ENCODE data around the gene PAXX. TPM values are rescaled to one million over a fixed set of nuclear protein-coding genes. Genes with fewer than 3 reads are reported as not detected.

Gene PAXX
- polyA plus RNA-seq, 3 donors: 34.1 to 51.5 (median 49.1) TPM

GRCh38 chr9:137034039-137034708 is 42.0 kb downstream of the PAXX start:
- WGBS, 3 donors: 21 to 48% (median 34%) methylated on average over 13 to 15 of the region's 15 CpGs
- peak overlapping the region; percentile 40 for H3K27ac ChIP-seq (ENCODE audit: low read depth, low read length)

- 5 to 21% (median 9%) methylated on average over 24 of the region's 24 CpGs for WGBS, 3 donors
- H3K27ac ChIP-seq (ENCODE audit: low read depth, low read length): no peak overlapping the region
These were observed 42.7 kb downstream of the PAXX start for GRCh38 chr9:137034709-137035506.

- no peak overlapping the region for H3K27ac ChIP-seq (ENCODE audit: low read depth, low read length)
- WGBS, 3 donors: 27 to 32% (median 29%) methylated on average over 8 to 9 of the region's 9 CpGs
These were observed 43.2 kb downstream of the PAXX start for GRCh38 chr9:137035507-137035834.

- no peak overlapping the region for H3K27ac ChIP-seq (ENCODE audit: low read depth, low read length)
- 72 to 78% (median 76%) methylated on average over 8 of the region's 8 CpGs for WGBS, 3 donors
These were observed 43.7 kb downstream of the PAXX start for GRCh38 chr9:137035937-137036336.

GRCh38 chr9:137037035-137037434 is 44.8 kb downstream of the PAXX start:
- WGBS, 3 donors: 64 to 76% (median 74%) methylated on average over 13 of the region's 13 CpGs
- no peak overlapping the region for H3K27ac ChIP-seq (ENCODE audit: low read depth, low read length)

- 85 to 91% (median 89%) methylated on average over 10 of the region's 10 CpGs for WGBS, 3 donors
- H3K27ac ChIP-seq (ENCODE audit: low read depth, low read length): no peak overlapping the region
These were observed 45.3 kb downstream of the PAXX start for GRCh38 chr9:137037483-137037882.

- WGBS, 3 donors: 83 to 90% (median 86%) methylated on average over 9 of the region's 9 CpGs
- no peak overlapping the region for H3K27ac ChIP-seq (ENCODE audit: low read depth, low read length)
These were observed 46.7 kb downstream of the PAXX start for GRCh38 chr9:137038916-137039315.

- H3K27ac ChIP-seq (ENCODE audit: low read depth, low read length): no peak overlapping the region
- 91 to 93% (median 92%) methylated on average over 26 to 32 of the region's 32 CpGs for WGBS, 3 donors
These were observed 47.6 kb downstream of the PAXX start for GRCh38 chr9:137039611-137040366.

GRCh38 chr9:137040568-137040967 is 48.3 kb downstream of the PAXX start:
- 84 to 88% (median 88%) methylated on average over 15 to 23 of the region's 23 CpGs for WGBS, 3 donors
- H3K27ac ChIP-seq (ENCODE audit: low read depth, low read length): no peak overlapping the region

- H3K27ac ChIP-seq (ENCODE audit: low read depth, low read length): no peak overlapping the region
- WGBS, 3 donors: 46 to 67% (median 56%) methylated on average over 13 to 16 of the region's 16 CpGs
These were observed 48.9 kb downstream of the PAXX start for GRCh38 chr9:137041124-137041523.

- no peak overlapping the region for H3K27ac ChIP-seq (ENCODE audit: low read depth, low read length)
- 49 to 88% (median 69%) methylated on average over 36 of the region's 36 CpGs for WGBS, 3 donors
These were observed 50.8 kb downstream of the PAXX start for GRCh38 chr9:137042751-137043727.

Other genes starting within 250 kb of the PAXX start
- 10 to 100 TPM in 2 of 3 donors, 1 to 10 TPM in 1; 3.2 to 28.6 (median 15.9) TPM for gene LCN10, start 249.5 kb upstream of the PAXX start, polyA plus RNA-seq
- 10 to 100 TPM in 2 of 3 donors, 1 to 10 TPM in 1; 4.7 to 48.0 (median 39.0) TPM for gene LCN6, start 243.9 kb upstream of the PAXX start, polyA plus RNA-seq
- gene LCN8, start 234.2 kb upstream of the PAXX start, polyA plus RNA-seq: not detected
- gene LCN15, start 227.9 kb upstream of the PAXX start, polyA plus RNA-seq: not detected
- gene TMEM141, start 201.1 kb upstream of the PAXX start, polyA plus RNA-seq: 10 to 100 TPM; 74.4 to 89.2 (median 81.8) TPM
- 1 to 10 TPM in 1 of 3 donors, under 1 TPM in 2; 0.42 to 3.1 (median 0.79) TPM for gene CCDC183, start 196.1 kb upstream of the PAXX start, polyA plus RNA-seq
- gene RABL6, start 184.5 kb upstream of the PAXX start, polyA plus RNA-seq: 10 to 100 TPM; 51.5 to 55.7 (median 54.4) TPM
- gene AJM1, start 149.9 kb upstream of the PAXX start, polyA plus RNA-seq: 1 to 10 TPM; 1.2 to 4.0 (median 1.7) TPM
- gene PHPT1, start 143.0 kb upstream of the PAXX start, polyA plus RNA-seq: 100 to 1,000 TPM; 141 to 146 (median 143) TPM
- gene MAMDC4, start 140.1 kb upstream of the PAXX start, polyA plus RNA-seq: 1 to 10 TPM; 4.9 to 9.8 (median 7.2) TPM
- gene EDF1, start 126.1 kb upstream of the PAXX start, polyA plus RNA-seq: 100 to 1,000 TPM; 351 to 391 (median 379) TPM
- 1 to 10 TPM; 4.0 to 7.2 (median 4.7) TPM for gene TRAF2, start 105.9 kb upstream of the PAXX start, polyA plus RNA-seq
- gene FBXW5, start 47.7 kb upstream of the PAXX start, polyA plus RNA-seq: 100 to 1,000 TPM; 102 to 173 (median 139) TPM
- gene C8G, start 47.2 kb upstream of the PAXX start, polyA plus RNA-seq: 1 to 10 TPM in 1 of 3 donors, under 1 TPM in 1, not detected in 1; 0.85 to 1.1 TPM
- 1 to 10 TPM in 1 of 3 donors, under 1 TPM in 1, not detected in 1; 0.67 to 1.4 TPM for gene LCN12, start 40.1 kb upstream of the PAXX start, polyA plus RNA-seq
- 100 to 1,000 TPM in 1 of 3 donors, 10 to 100 TPM in 2; 22.4 to 185 (median 74.9) TPM for gene PTGDS, start 14.9 kb upstream of the PAXX start, polyA plus RNA-seq
- gene LCNL1, start 9.4 kb upstream of the PAXX start, polyA plus RNA-seq: under 1 TPM in 2 of 3 donors, not detected in 1; 0.10 to 0.45 TPM
- 1 to 10 TPM in 2 of 3 donors, under 1 TPM in 1; 0.33 to 3.0 (median 3.0) TPM for gene CLIC3, start 4.1 kb downstream of the PAXX start, polyA plus RNA-seq
- gene ABCA2, start 35.8 kb downstream of the PAXX start, polyA plus RNA-seq: 10 to 100 TPM; 15.8 to 42.9 (median 33.1) TPM
- 1 to 10 TPM in 2 of 3 donors, under 1 TPM in 1; 0.10 to 1.5 (median 1.1) TPM for gene FUT7, start 39.7 kb downstream of the PAXX start, polyA plus RNA-seq
- 100 to 1,000 TPM in 2 of 3 donors, 10 to 100 TPM in 1; 45.3 to 213 (median 113) TPM for gene NPDC1, start 53.8 kb downstream of the PAXX start, polyA plus RNA-seq
- 1 to 10 TPM in 2 of 3 donors, under 1 TPM in 1; 0.61 to 1.6 (median 1.3) TPM for gene ENTPD2, start 61.6 kb downstream of the PAXX start, polyA plus RNA-seq
- gene SAPCD2, start 78.1 kb downstream of the PAXX start, polyA plus RNA-seq: under 1 TPM; 0.11 to 0.34 (median 0.18) TPM
- gene UAP1L1, start 85.1 kb downstream of the PAXX start, polyA plus RNA-seq: 1 to 10 TPM; 3.8 to 9.0 (median 6.0) TPM
- 10 to 100 TPM; 25.8 to 41.6 (median 31.2) TPM for gene MAN1B1, start 94.6 kb downstream of the PAXX start, polyA plus RNA-seq
- gene DPP7, start 122.3 kb downstream of the PAXX start, polyA plus RNA-seq: 100 to 1,000 TPM; 132 to 152 (median 140) TPM
- under 1 TPM in 1 of 3 donors, not detected in 2; 0.26 TPM for gene GRIN1, start 146.7 kb downstream of the PAXX start, polyA plus RNA-seq
- gene LRRC26, start 177.6 kb downstream of the PAXX start, polyA plus RNA-seq: under 1 TPM in 2 of 3 donors, not detected in 1; 0.40 to 0.47 TPM
- gene TMEM210, start 179.6 kb downstream of the PAXX start, polyA plus RNA-seq: not detected
- gene ANAPC2, start 196.1 kb downstream of the PAXX start, polyA plus RNA-seq: 10 to 100 TPM; 27.5 to 39.9 (median 38.6) TPM
- 100 to 1,000 TPM in 1 of 3 donors, 10 to 100 TPM in 2; 70.9 to 103 (median 98.2) TPM for gene SSNA1, start 196.3 kb downstream of the PAXX start, polyA plus RNA-seq
- 10 to 100 TPM in 1 of 3 donors, 1 to 10 TPM in 2; 4.3 to 67.8 (median 4.5) TPM for gene TPRN, start 208.3 kb downstream of the PAXX start, polyA plus RNA-seq
- gene TMEM203, start 213.2 kb downstream of the PAXX start, polyA plus RNA-seq: 10 to 100 TPM; 16.8 to 23.5 (median 22.8) TPM
- gene NDOR1, start 213.3 kb downstream of the PAXX start, polyA plus RNA-seq: 1 to 10 TPM; 4.9 to 8.4 (median 8.2) TPM
- 1 to 10 TPM; 2.8 to 4.0 (median 3.5) TPM for gene RNF208, start 229.8 kb downstream of the PAXX start, polyA plus RNA-seq
- gene CYSRT1, start 232.8 kb downstream of the PAXX start, polyA plus RNA-seq: under 1 TPM in 2 of 3 donors, not detected in 1; 0.20 to 0.88 TPM
- under 1 TPM in 1 of 3 donors, not detected in 2; 0.18 TPM for gene RNF224, start 235.1 kb downstream of the PAXX start, polyA plus RNA-seq
- under 1 TPM in 2 of 3 donors, not detected in 1; 0.04 to 0.06 TPM for gene SLC34A3, start 238.5 kb downstream of the PAXX start, polyA plus RNA-seq
- gene TUBB4B, start 248.9 kb downstream of the PAXX start, polyA plus RNA-seq: 100 to 1,000 TPM in 2 of 3 donors, 10 to 100 TPM in 1; 88.8 to 317 (median 145) TPM